ENCODE data around the gene SLC1A4. TPM values are rescaled to one million over a fixed set of nuclear protein-coding genes. Genes with fewer than 3 reads are reported as not detected.
"Not testable (repeated sequence)": the region's sequence is repeated elsewhere in the genome, so short reads cannot be mapped to it uniquely, and the experiment has no call there.

The SLC1A4 gene
- total RNA-seq, 2 donors from 2014 or later, result 24.2 to 33.8 TPM

- Histone ChIP-seq H3K36me3 (no peaks in the 10 kb centered on the region), H3K9me3 (no peaks in the 10 kb centered on the region), H3K4me1 (ENCODE audit: control insufficient read depth in 1 of 2, low read depth in 2 of 2) (no peaks in the 10 kb centered on the region), H3K27ac (no peak overlapping the region), H3K4me3 (no peak overlapping the region), H3K27me3 (replicated peaks; ENCODE audit: insufficient read depth) (no peaks in the 10 kb centered on the region)
- no peak for ATAC-seq (ENCODE audit: insufficient number of reproducible peaks, low FRiP score, low read depth)
- DNase-seq (ENCODE audit: low spot score), result no peak
- no peak for TF ChIP-seq CTCF (IDR thresholded peaks at IDR 0.05)
These were observed 30.6 kb upstream of the SLC1A4 start for GRCh38 chr2:64958556-64958955.

GRCh38 chr2:64960819-64961218 is 28.4 kb upstream of the SLC1A4 start:
- no peaks in the 10 kb centered on the region for H3K9me3 ChIP-seq
- ATAC-seq (ENCODE audit: insufficient number of reproducible peaks, low FRiP score, low read depth), result no peak
- H3K36me3 ChIP-seq, result no peaks in the 10 kb centered on the region
- TF ChIP-seq CTCF (IDR thresholded peaks at IDR 0.05), result no peak
- H3K4me1 ChIP-seq (ENCODE audit: control insufficient read depth in 1 of 2, low read depth in 2 of 2), result no peaks in the 10 kb centered on the region
- DNase-seq (ENCODE audit: low spot score), result no peak
- no peaks in the 10 kb centered on the region for H3K27me3 ChIP-seq (replicated peaks; ENCODE audit: insufficient read depth)
- no peak overlapping the region for H3K4me3 ChIP-seq
- H3K27ac ChIP-seq, result no peak overlapping the region

GRCh38 chr2:64963138-64963537 is 26.1 kb upstream of the SLC1A4 start:
- ATAC-seq (ENCODE audit: insufficient number of reproducible peaks, low FRiP score, low read depth), result not testable (repeated sequence)

GRCh38 chr2:64963719-64964118 is 25.5 kb upstream of the SLC1A4 start:
- Histone ChIP-seq H3K27me3 (replicated peaks; ENCODE audit: insufficient read depth) (no peaks in the 10 kb centered on the region), H3K9me3 (no peaks in the 10 kb centered on the region), H3K36me3 (no peaks in the 10 kb centered on the region), H3K4me1 (ENCODE audit: control insufficient read depth in 1 of 2, low read depth in 2 of 2) (no peaks in the 10 kb centered on the region), H3K4me3 (no peak overlapping the region), H3K27ac (no peak overlapping the region)
- ATAC-seq (ENCODE audit: insufficient number of reproducible peaks, low FRiP score, low read depth), result no peak
- no peak for DNase-seq (ENCODE audit: low spot score)
- no peak for TF ChIP-seq CTCF (IDR thresholded peaks at IDR 0.05)

More at GRCh38 chr2:64963138-64963537, 26.1 kb upstream of the SLC1A4 start:
- H3K4me3 ChIP-seq; H3K27me3 ChIP-seq (replicated peaks; ENCODE audit: insufficient read depth); DNase-seq (ENCODE audit: low spot score); H3K27ac ChIP-seq; H3K4me1 ChIP-seq (ENCODE audit: control insufficient read depth in 1 of 2, low read depth in 2 of 2); H3K9me3 ChIP-seq; H3K36me3 ChIP-seq: not testable (repeated sequence)

- DNase-seq (ENCODE audit: low spot score) (no peak), ATAC-seq (ENCODE audit: insufficient number of reproducible peaks, low FRiP score, low read depth) (no peak)
- Histone ChIP-seq H3K27me3 (replicated peaks; ENCODE audit: insufficient read depth) (no peaks in the 10 kb centered on the region), H3K36me3 (no peaks in the 10 kb centered on the region), H3K4me1 (ENCODE audit: control insufficient read depth in 1 of 2, low read depth in 2 of 2) (no peaks in the 10 kb centered on the region), H3K27ac (no peak overlapping the region), H3K4me3 (no peak overlapping the region), H3K9me3 (no peaks in the 10 kb centered on the region)
- TF ChIP-seq CTCF (IDR thresholded peaks at IDR 0.05), result no peak
These were observed 23.2 kb upstream of the SLC1A4 start for GRCh38 chr2:64966017-64966416.

GRCh38 chr2:64966839-64967238 is 22.4 kb upstream of the SLC1A4 start:
- DNase-seq (ENCODE audit: low spot score), result no peak
- Histone ChIP-seq H3K36me3 (no peaks in the 10 kb centered on the region), H3K27me3 (replicated peaks; ENCODE audit: insufficient read depth) (no peaks in the 10 kb centered on the region), H3K4me3 (no peak overlapping the region), H3K9me3 (no peaks in the 10 kb centered on the region), H3K27ac (no peak overlapping the region), H3K4me1 (ENCODE audit: control insufficient read depth in 1 of 2, low read depth in 2 of 2) (no peaks in the 10 kb centered on the region)
- ATAC-seq (ENCODE audit: insufficient number of reproducible peaks, low FRiP score, low read depth), result no peak
- no peak for TF ChIP-seq CTCF (IDR thresholded peaks at IDR 0.05)
